ENCODE results near the gene MCEMP1. TPM values are rescaled to one million over a fixed set of nuclear protein-coding genes. Genes with fewer than 3 reads are reported as not detected.

The MCEMP1 gene
- total RNA-seq, 1 donor from 2014 or later: not detected

DNA sequence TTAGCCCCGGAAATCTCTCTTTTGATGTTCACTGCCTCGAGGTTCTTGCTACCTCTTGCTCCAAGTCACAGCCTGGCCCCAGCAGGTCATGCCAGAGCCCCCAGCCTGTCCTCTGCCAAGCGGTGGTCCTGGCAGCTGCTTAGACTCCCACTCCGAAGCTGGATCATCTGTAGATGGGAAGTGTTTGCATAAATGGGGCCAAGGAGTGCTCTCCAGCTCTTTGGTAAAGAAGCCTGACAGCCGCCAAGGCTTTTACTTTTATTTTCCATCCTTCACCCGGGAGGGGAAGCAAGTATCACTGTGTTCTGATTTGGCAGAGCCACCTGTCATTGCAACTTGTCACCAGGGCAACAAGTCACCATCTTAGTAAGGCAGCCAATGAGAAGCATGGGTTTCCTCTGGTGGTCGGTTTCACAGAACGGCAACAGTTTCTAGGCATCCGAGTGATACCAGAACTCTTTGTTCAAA, 18.6 kb upstream of the MCEMP1 start:
- TF ChIP-seq, protein P1, sequence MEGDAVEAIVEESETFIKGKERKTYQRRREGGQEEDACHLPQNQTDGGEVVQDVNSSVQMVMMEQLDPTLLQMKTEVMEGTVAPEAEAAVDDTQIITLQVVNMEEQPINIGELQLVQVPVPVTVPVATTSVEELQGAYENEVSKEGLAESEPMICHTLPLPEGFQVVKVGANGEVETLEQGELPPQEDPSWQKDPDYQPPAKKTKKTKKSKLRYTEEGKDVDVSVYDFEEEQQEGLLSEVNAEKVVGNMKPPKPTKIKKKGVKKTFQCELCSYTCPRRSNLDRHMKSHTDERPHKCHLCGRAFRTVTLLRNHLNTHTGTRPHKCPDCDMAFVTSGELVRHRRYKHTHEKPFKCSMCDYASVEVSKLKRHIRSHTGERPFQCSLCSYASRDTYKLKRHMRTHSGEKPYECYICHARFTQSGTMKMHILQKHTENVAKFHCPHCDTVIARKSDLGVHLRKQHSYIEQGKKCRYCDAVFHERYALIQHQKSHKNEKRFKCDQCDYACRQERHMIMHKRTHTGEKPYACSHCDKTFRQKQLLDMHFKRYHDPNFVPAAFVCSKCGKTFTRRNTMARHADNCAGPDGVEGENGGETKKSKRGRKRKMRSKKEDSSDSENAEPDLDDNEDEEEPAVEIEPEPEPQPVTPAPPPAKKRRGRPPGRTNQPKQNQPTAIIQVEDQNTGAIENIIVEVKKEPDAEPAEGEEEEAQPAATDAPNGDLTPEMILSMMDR (IDR thresholded peaks at IDR 0.05): no peak
- Mint-ChIP-seq H3K4me1 (ENCODE audit: low read depth) (no peaks in the 10 kb centered on the region), H3K36me3 (ENCODE audit: low read depth) (no peaks in the 10 kb centered on the region), H3K4me3 (ENCODE audit: unreplicated experiment) (no peak overlapping the region), H3K9me3 (ENCODE audit: low read depth) (no peaks in the 10 kb centered on the region), H3K27me3 (ENCODE audit: low read depth) (peaks cover 16% of the 10 kb centered on the region), H3K27ac (ENCODE audit: unreplicated experiment) (no peak overlapping the region)
- DNase-seq (ENCODE audit: low spot score): no peak

DNA sequence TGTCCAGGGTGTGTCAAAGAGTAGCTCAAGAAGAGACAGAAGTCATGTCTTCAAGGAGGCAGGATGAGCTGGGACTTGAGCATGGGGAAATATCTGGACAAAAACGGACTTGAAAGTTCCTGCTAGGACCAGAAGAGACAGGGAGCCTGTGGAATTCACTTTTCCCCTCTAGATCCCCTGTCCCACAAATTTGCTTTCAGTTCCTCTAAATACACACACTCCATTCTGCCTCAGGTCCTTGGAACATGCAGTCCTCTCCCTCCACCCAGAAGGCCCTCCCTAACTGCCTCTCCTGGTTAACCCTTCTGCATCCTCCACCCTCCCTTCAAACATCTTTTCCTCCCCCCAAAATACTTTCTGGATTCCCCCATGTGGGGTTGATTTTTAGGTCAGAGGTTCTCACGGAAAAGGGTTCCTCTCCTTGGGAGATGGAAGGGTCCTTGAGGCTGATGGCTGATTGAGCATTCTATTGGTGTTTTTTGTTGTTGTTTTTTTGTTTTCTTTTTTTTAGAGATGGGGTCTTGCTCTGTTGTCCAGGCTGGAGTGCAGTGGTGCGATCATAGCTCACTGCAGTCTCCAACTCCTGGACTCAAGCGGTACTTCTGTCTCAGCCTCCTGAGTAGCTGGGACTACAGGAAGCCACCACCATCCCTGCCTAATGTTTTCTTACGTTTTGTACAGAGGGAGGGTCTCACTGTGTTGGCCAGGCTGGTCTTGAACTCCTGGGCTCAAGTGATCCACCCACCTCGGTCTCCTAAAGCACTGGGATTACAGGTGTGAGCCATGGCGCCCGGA, 14.9 kb upstream of the MCEMP1 start:
- Mint-ChIP-seq H3K4me1 (ENCODE audit: low read depth) (no peaks in the 10 kb centered on the region), H3K4me3 (ENCODE audit: unreplicated experiment) (no peak overlapping the region), H3K27me3 (ENCODE audit: low read depth) (peaks cover 18% of the 10 kb centered on the region), H3K9me3 (ENCODE audit: low read depth) (no peaks in the 10 kb centered on the region), H3K27ac (ENCODE audit: unreplicated experiment) (no peak overlapping the region), H3K36me3 (ENCODE audit: low read depth) (no peaks in the 10 kb centered on the region)
- TF ChIP-seq, protein P1 (IDR thresholded peaks at IDR 0.05): no peak
- no peak for DNase-seq (ENCODE audit: low spot score)

DNA sequence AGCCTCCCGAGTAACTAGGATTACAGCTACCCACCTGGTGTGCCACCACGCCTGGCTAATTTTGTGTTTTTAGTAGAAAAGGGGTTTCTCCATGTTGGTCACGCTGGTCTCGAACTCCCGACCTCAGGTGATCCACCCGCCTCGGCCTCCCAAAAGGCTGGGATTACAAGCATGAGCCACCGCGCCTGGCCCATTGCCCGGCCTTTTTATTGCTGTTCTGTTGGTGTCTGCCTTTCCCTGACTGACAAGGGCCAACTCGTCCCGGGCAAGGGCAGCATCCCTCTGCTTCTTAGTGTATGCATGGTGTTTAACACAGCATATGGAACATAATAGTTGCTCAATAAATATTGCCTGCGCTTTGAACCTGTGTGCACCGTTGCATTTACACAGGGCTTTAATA, 14.2 kb upstream of the MCEMP1 start:
- no peak overlapping the region for H3K27ac Mint-ChIP-seq (ENCODE audit: unreplicated experiment)
- no peaks in the 10 kb centered on the region for H3K4me1 Mint-ChIP-seq (ENCODE audit: low read depth)
- DNase-seq (ENCODE audit: low spot score): no peak
- peaks cover 20% of the 10 kb centered on the region for H3K27me3 Mint-ChIP-seq (ENCODE audit: low read depth)
- H3K36me3 Mint-ChIP-seq (ENCODE audit: low read depth): no peaks in the 10 kb centered on the region
- H3K4me3 Mint-ChIP-seq (ENCODE audit: unreplicated experiment): no peak overlapping the region
- no peaks in the 10 kb centered on the region for H3K9me3 Mint-ChIP-seq (ENCODE audit: low read depth)
- TF ChIP-seq, protein P1 (IDR thresholded peaks at IDR 0.05): no peak

DNA sequence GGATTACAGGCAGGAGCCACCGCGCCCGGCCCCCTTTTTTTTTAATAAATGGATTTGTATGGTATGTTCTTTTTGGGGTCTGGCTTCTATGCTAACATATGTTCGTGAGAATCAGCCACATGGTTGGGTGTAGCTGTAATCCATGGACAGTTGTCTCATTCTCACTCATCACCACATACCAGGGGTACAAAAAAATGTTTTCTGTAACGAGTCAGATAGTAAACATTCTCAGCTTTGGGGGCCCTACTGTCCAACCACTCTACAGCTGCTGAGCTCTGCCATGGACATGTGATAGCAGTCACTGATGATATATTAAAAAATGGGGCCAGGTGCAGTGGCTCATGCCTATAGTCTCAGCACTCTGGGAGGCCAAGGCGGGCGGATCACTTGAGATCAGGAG, 13.2 kb upstream of the MCEMP1 start:
- Mint-ChIP-seq H3K4me1 (ENCODE audit: low read depth) (no peaks in the 10 kb centered on the region), H3K27ac (ENCODE audit: unreplicated experiment) (no peak overlapping the region), H3K36me3 (ENCODE audit: low read depth) (no peaks in the 10 kb centered on the region), H3K4me3 (ENCODE audit: unreplicated experiment) (no peak overlapping the region), H3K27me3 (ENCODE audit: low read depth) (peaks cover 23% of the 10 kb centered on the region), H3K9me3 (ENCODE audit: low read depth) (no peaks in the 10 kb centered on the region)
- TF ChIP-seq, protein P1 (IDR thresholded peaks at IDR 0.05): no peak
- DNase-seq (ENCODE audit: low spot score): no peak

DNA sequence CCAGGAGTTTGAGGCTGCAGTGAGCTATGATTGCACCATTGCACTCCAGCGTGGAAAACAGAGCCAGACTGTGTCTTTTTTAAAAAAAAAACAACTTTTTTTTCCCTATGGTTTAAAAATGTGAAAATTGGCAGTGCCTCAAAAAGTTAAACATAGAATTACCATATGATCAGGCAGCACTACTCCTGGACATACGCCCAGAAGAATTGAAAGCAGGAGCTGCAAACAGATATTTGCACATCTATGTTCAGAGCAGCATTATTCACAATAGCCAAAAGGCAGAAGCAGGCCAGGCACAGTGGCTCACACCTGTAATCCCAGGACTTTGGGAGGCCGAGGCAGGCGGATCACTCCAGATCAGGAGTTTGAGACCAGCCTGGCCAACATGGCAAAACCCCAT, 11.8 kb upstream of the MCEMP1 start:
- no peak overlapping the region for H3K4me3 Mint-ChIP-seq (ENCODE audit: unreplicated experiment)
- H3K27me3 Mint-ChIP-seq (ENCODE audit: low read depth): peaks cover 27% of the 10 kb centered on the region
- H3K27ac Mint-ChIP-seq (ENCODE audit: unreplicated experiment): no peak overlapping the region
- H3K4me1 Mint-ChIP-seq (ENCODE audit: low read depth): no peaks in the 10 kb centered on the region
- H3K36me3 Mint-ChIP-seq (ENCODE audit: low read depth): no peaks in the 10 kb centered on the region
- TF ChIP-seq, protein P1 (IDR thresholded peaks at IDR 0.05): no peak
- H3K9me3 Mint-ChIP-seq (ENCODE audit: low read depth): no peaks in the 10 kb centered on the region
- no peak for DNase-seq (ENCODE audit: low spot score)

Measured in chondrocyte (in vitro differentiated cells).